Lung (tissue), 12 donors: Measurements from ENCODE around the gene PHLPP2. TPM values are rescaled to one million over a fixed set of nuclear protein-coding genes. Genes with fewer than 3 reads are reported as not detected.

Experiments
- ATAC-seq: fragments of 200-7000 bp; cut with Tn5 transposase; one replicate; pipeline ENCODE4 v1.9.1; 2020; ENCODE audit warnings: moderate number of reproducible peaks; ENCODE audit not compliant: insufficient read depth, low FRiP score
- DNase-seq, 3 donors: peaks; one replicate each; pipeline ENCODE4 v3.0.0-alpha.2; 2013 to 2017
- H3K27ac ChIP-seq, 2 donors: one replicate each; pipeline ENCODE4 v1.5.1; 2013; ENCODE audit warnings: mild to moderate bottlenecking in 2 of 2, moderate library complexity in 2 of 2, control low read depth in 1 of 2, inconsistent platforms in 1 of 2, low read depth in 1 of 2, low read length in 1 of 2
- H3K27me3 ChIP-seq, 3 donors: one replicate each; pipeline ENCODE4 v1.5.1; 2013; ENCODE audit warnings: low read length in 2 of 3; ENCODE audit not compliant: control insufficient read depth in 3 of 3, insufficient read depth in 3 of 3
- H3K36me3 ChIP-seq, 4 donors: one replicate each; pipeline ENCODE4 v1.5.1; 2013; ENCODE audit warnings: low read length in 4 of 4, mild to moderate bottlenecking in 1 of 4, moderate library complexity in 1 of 4; ENCODE audit not compliant: control insufficient read depth in 4 of 4, insufficient read depth in 4 of 4
- H3K4me1 ChIP-seq, 5 donors: one replicate each; pipeline ENCODE4 v1.5.1; 2013; ENCODE audit warnings: low read length in 5 of 5, mild to moderate bottlenecking in 2 of 5, moderate library complexity in 1 of 5; ENCODE audit not compliant: control insufficient read depth in 5 of 5, insufficient read depth in 5 of 5
- H3K4me3 ChIP-seq: one replicate; pipeline ENCODE4 v1.5.1; 2013; ENCODE audit warnings: mild to moderate bottlenecking, control low read depth, moderate library complexity
- H3K9ac ChIP-seq, 2 donors: one replicate each; pipeline ENCODE4 v1.5.1; 2013; ENCODE audit warnings: low read length in 2 of 2, control low read depth in 1 of 2; ENCODE audit not compliant: insufficient read depth in 1 of 2
- H3K9me3 ChIP-seq, 4 donors: one replicate each; pipeline ENCODE4 v1.5.1; 2013; ENCODE audit warnings: low read length in 3 of 4, mild to moderate bottlenecking in 1 of 4, moderate library complexity in 1 of 4; ENCODE audit not compliant: control insufficient read depth in 4 of 4, insufficient read depth in 3 of 4
- CTCF ChIP-seq: IDR thresholded peaks from 2 replicates; pipeline ENCODE4 v1.5.1; 2012; ENCODE audit warnings: mild to moderate bottlenecking; ENCODE audit errors: control extremely low read depth, extremely low read depth
- WGBS, 2 donors: extraction: QIAGEN DNeasy Blood & Tissue Kit; methylation state at CpG; one replicate each; pipeline ENCODE4 v1.1.7; 2013; 5-methylcytosine and 5-hydroxymethylcytosine counted together
- polyA plus RNA-seq, 2 donors: library from polyadenylated mRNA; stranded (reverse); fragments of 200-250 nt; gene quantifications; one replicate each; pipeline ENCODE4 v1.2.1, GENCODE V29; 2013
- total RNA-seq, 2 donors: library from RNA; depleted of rRNA in 1 of 2; stranded (reverse); fragments of >200 nt in 1 of 2; gene quantifications; one replicate each; pipeline ENCODE4 v1.2.1, GENCODE V29; 2014 to 2021
- donor health status: control.
- donor health status: control.
- donor health status: Bipolar disorder and iron deficiency.
- donor health status: healthy.
- donor health status: DM: yes; HTN: yes; CAD: no.

PHLPP2 gene
- total and polyA plus RNA-seq, 4 donors, result 1.3 to 6.5 (median 3.6) TPM

- Histone ChIP-seq H3K36me3 (peaks cover 7 to 26% (median 20%) of the 10 kb centered on the region in 4 donors), H3K4me3 (no peak overlapping the region)
These were observed 54.5 kb downstream of the PHLPP2 start for GRCh38 chr16:71669926-71670536.

DNA sequence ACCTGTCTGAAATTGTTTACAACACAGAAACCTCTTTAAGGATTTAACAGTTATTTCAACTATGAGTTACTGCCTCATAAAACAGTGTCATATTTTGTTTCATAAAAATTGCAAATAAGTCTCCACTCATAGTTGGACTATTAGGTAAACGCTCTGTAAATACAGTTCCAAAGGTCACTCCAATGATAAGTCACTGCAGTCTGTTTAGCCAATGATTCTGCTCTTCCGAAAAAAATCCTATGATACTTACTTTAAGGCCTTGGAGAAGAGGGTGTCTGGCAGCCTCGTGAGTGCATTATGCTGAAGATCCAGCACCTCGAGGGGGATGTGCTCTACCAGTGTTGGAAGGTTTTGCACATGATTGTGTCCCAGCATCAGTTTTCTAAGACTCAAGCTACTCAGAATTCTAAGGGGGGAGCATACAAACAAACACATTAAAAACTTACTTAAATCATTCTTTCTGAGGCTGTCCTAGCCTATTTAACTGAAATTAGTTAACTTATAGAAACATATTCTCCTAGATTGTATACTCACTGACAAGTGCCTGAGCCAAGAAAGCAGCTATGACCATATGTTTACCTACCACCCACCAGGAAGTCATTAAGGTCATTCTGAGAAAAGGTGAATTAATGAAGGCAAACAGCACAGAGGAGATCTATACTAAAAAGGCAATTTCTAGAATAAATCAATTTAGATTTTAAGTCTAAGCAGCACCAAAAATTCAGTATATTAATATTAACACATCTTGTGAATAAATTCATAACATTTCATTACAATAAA is 57.4 kb downstream of the PHLPP2 start:
- WGBS, 2 donors, result 82 to 85% methylated on average over 4 of the region's 4 CpGs
- H3K9ac ChIP-seq, result no peak overlapping the region
- H3K27ac ChIP-seq, result no peak overlapping the region
- DNase-seq, result no peak
- no peak for TF ChIP-seq CTCF
- H3K27me3 ChIP-seq, result no peaks in the 10 kb centered on the region
- no peak for ATAC-seq
- no peaks in the 10 kb centered on the region for H3K4me1 ChIP-seq
- peaks cover 7 to 23% (median 12%) of the 10 kb centered on the region in 4 donors for H3K36me3 ChIP-seq
- H3K9me3 ChIP-seq, result no peaks in the 10 kb centered on the region
- H3K4me3 ChIP-seq, result no peak overlapping the region

More at GRCh38 chr16:71669926-71670536, 54.5 kb downstream of the PHLPP2 start:
- no peak overlapping the region for H3K9ac ChIP-seq
- no peaks in the 10 kb centered on the region for H3K27me3 ChIP-seq
- no peaks in the 10 kb centered on the region for H3K4me1 ChIP-seq
- H3K27ac ChIP-seq, result no peak overlapping the region
- WGBS, 2 donors, result 95 to 96% methylated on average over 6 of the region's 6 CpGs
- DNase-seq (no peak), ATAC-seq (no peak)
- no peak for TF ChIP-seq CTCF
- H3K9me3 ChIP-seq, result no peaks in the 10 kb centered on the region

GRCh38 chr16:71666264-71666663 is 58.2 kb downstream of the PHLPP2 start:
- H3K9me3 ChIP-seq, result no peaks in the 10 kb centered on the region
- 82 to 88% methylated on average over 1 of the region's 1 CpG for WGBS, 2 donors
- no peak overlapping the region for H3K4me3 ChIP-seq
- peaks cover 10 to 23% (median 13%) of the 10 kb centered on the region in 4 donors for H3K36me3 ChIP-seq
- no peaks in the 10 kb centered on the region for H3K4me1 ChIP-seq
- TF ChIP-seq CTCF, result no peak
- ATAC-seq (no peak), DNase-seq (no peak)
- H3K27ac ChIP-seq, result no peak overlapping the region
- no peaks in the 10 kb centered on the region for H3K27me3 ChIP-seq
- H3K9ac ChIP-seq, result no peak overlapping the region
